Putamen (tissue), 1 donor: ENCODE measurements around the gene NHSL1.
A peak's percentile ranks its signal among the peaks of the same experiment; 100 is the strongest.

ENCODE experiments used
- DNase-seq: peaks from one replicate; pipeline ENCODE4 v3.0.0-alpha.2; 2016; ENCODE audit warnings: low spot score

Gene NHSL1

DNA sequence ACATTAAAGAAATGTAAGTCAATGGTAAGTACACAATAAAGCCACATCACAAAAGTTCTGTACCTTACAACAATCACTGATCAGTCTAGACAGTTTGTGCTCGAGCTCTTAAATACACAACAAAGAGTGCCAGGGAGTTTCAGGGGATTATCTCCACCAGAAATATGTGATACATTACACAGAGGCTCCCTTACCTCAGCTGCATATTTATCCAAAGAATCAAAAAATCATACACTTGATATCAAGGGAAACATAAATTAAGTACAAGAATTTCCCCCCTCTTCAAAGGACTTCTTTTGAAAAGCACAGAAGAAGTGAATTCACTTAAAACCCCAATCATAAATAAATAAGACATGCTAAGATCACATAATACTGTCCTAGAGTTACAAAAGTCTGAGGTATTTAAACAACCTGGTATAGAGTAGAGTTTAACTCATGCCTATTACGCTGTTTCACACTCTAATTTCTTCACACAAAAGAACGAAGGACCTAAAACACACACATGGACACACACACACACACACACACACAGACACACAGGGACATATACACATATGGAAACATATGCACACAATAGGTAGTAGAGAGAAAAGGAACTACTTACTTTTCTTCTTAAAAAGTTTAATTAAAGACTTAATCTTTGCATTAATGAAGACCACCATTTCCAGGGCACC lies 528 bp downstream of the NHSL1 start:
- no peak for DNase-seq

- no peak for DNase-seq
Measured at GRCh38 chr6:138497286-138497685, 2.0 kb downstream of the NHSL1 start.

DNA sequence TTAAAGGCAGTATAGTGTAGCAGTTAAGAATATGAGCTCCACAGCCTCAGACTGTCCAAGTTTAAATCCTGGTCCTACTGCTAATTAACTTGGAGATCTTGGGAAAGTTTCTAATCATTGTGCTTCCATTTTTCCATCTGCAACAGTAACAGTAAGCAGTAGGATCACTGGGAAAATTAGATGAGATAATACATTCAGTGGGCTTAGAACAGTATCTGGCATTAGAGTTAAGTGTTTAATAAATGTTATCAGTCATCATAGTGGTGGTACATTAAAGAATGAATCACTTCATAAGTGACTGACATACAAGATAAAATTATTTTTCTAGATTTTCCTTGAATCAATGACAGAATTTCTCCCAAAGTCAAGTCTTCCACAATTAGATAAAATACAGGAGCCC lies 5.0 kb downstream of the NHSL1 start:
- DNase-seq: no peak

DNA sequence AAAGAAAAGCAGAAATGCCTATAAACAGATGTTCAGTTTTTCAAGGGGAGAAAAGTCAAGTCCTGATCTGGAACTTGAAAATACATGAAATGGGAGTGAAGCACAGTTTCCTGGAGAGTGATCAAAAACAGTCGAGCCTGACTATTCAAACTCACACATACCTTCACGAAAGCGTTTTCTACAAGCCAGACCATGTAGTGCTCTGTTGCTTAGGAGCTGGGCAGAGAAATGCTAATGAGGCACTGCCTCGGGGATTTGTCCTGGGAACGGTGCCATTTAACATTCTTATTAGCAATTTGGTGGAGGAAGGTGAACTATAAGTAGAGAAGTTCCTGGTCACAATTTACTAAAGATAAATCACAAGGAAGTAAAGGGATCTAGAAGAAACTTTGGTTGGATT lies 5.9 kb downstream of the NHSL1 start:
- peak; percentile 30 for DNase-seq

GRCh38 chr6:138492871-138493270 lies 6.4 kb downstream of the NHSL1 start:
- no peak for DNase-seq

DNA sequence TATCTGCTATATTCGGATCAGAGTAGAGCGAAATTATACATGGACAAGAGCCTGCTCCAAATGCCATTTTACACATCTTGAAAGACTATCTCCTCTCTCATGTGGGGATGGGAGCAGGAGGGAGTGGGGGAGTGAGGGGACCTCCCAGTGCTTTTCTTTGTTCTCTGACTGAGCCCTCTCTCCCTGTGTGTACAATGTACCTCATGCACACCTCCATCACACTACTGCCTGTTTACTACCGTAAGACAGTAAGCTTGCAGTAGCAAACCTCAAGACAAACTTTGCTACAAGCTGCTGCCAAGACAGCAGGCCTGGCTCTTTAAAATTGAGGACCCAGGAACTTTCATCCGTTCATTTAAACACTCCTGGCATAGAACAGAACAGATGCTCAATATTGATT lies 7.2 kb downstream of the NHSL1 start:
- no peak for DNase-seq

GRCh38 chr6:138491017-138491416 lies 8.3 kb downstream of the NHSL1 start:
- DNase-seq: no peak

DNA sequence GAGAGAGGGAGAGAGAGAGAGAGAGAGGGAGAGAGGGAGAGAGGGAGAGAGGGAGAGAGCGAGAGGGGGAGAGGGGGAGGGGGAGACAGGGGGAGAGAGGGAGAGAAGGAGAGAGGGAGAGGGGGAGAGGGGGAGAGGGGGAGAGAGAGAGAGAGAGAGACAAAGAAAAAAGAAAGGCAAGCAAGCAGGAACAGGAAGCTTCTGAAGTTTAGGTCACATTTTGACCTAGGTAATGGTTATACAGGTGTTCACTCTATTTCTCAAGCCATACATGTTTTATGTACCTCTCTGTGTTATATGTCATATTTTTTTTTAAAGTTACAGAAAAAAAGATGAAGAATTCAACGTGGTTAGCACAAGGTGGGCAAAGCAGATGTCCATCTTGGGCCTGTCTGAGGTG lies 9.4 kb downstream of the NHSL1 start:
- no peak for DNase-seq

DNA sequence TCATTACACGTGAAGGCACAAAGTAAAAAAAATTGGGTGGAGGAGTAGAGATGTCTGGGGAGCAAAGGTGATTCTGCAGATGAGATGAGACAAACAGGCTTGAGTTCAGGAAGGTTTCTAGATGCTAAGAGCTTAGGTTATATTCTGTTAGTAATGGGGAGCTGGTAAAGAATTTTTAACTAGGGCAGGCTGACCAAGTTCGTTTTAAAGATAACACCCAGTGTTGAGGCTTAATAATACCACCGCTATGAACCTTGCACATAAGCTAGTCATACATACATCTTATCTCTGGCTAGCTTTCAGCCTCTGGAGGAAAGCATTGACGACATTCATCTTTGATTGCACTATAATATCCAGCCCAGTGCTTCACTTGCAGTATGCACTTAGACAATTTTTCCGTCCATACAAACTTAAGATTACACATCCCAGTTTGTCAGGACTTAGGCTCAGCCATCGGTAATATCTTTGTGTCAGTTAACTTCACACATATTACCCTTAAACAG lies 12.1 kb downstream of the NHSL1 start:
- no peak for DNase-seq

GRCh38 chr6:138486249-138487101 lies 12.8 kb downstream of the NHSL1 start:
- no peak for DNase-seq

- DNase-seq: no peak
Measured at GRCh38 chr6:138485586-138486248, 13.6 kb downstream of the NHSL1 start.

GRCh38 chr6:138485005-138485545 lies 14.2 kb downstream of the NHSL1 start:
- peak; percentile 12 for DNase-seq

- no peak for DNase-seq
Measured at GRCh38 chr6:138484018-138484731, 15.1 kb downstream of the NHSL1 start.

GRCh38 chr6:138482816-138483215 lies 16.5 kb downstream of the NHSL1 start:
- no peak for DNase-seq

DNA sequence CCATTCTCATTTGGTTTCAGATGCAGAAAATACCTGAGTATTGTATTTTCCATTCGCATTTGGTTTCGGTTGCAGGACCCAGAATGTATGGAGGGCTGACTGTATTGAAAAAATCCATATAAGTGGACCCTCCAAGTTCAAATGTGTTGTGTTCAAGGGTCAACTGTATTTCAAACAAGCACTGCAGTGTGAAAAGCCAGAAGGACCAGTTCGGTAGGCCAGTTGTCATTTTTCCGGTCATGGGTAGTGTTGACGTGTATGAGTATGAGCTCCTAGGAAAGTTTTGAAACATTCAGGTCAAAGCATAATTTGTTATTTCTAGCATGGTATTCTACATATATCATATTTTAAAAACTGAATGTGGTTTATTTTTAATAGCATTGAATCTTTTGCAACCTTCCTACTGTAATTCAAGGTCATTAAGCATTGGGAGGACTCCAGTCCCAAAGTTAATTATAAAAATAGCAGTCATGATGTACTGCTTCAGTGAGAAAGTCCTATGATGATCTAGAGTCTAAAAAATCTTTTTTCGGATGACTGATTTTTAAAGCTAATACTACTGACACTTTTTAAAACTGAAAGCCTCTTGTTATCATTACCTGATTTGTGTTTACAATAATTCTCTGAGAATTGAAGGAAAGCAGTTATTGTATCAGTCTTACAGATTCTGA lies 18.9 kb downstream of the NHSL1 start:
- no peak for DNase-seq

- no peak for DNase-seq
Measured at GRCh38 chr6:138477913-138478539, 21.3 kb downstream of the NHSL1 start.

DNA sequence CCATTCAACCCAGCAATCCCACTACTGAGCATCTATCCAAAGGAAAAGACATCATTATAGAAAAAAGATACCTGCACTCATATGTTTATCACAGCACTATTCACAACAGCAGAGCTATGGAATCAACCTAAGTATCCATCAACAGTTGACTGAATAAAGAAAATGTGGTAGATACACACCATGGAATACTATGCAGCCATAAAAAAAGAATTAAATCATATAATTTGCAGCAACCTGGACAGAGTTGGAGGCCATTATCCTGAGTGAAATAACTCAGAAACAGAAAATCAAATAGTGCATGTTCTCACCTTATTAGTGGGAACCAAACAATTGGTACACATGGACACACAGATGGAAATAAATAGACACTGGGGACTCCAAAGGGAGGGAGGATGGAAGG lies 23.2 kb downstream of the NHSL1 start:
- DNase-seq: no peak

DNA sequence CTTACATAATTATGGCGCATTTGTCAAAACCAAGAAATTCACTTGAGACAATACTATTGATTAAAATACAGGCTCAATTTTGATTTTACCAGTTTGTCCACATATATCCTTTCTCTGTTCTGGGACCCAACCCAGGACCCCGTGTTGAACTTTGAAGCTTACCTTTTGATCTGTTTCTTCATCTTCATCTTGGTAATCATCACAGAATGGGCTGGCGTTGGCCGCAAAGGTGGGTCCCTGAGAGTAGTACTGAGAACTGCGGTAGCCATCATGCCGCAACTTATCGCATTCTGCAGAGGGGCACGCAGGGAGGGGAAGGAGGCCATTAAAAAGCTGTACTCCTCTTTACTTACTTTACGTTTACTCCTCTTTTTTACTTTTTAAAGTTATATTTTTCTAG lies 26.1 kb downstream of the NHSL1 start:
- DNase-seq: no peak

DNA sequence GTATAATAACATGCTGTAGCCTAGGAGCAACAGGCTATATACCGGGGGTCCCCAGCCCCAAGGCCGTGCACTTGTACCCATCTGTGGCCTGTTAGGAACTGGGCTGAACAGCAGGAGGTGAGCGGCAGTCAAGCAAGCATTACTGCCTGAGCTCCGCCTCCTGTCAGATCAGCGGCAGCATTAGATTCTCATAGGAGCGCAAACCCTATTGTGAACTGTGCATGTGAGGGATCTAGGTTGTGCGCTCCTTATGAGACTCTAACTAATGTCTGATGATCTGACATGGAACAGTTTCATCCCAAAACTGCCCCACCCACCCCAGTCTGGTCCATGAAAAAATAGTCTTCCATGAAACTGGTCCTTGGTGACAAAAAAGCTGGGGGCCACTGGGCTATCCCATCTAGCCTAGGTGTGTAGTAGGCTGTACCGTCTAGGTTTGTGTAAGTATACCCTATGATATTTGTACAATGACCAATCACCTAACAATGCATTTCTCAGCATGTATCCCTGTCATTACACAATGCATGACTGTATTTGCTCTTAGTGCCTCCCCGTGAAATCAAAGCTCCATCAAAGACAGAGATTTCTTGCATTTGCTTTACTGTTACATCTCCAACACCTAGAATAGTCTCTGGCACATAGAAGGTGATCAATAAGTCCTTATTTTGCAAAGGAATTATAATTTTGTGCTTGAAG lies 30.8 kb downstream of the NHSL1 start:
- no peak for DNase-seq

GRCh38 chr6:138467901-138468300 lies 31.4 kb downstream of the NHSL1 start:
- DNase-seq: no peak
